CD4-positive, alpha-beta T cell treated with Interleukin-10 for 1 hour (primary cell): ENCODE data around the gene SFPQ.
"Not testable (repeated sequence)": the region's sequence is repeated elsewhere in the genome, so short reads cannot be mapped to it uniquely, and the experiment has no call there.

Source experiments
- DNase-seq: peaks from one replicate; pipeline ENCODE4 v3.0.0-alpha.2; 2020

SFPQ gene

GRCh38 chr1:35192853-35193664 lies at the start of gene SFPQ:
Gene SFPQ (minus strand): TSS chr1:35193145. CDS start chr1:35193049, 96 bp downstream.
- DNase-seq: peak; percentile 99

GRCh38 chr1:35236772-35237171 lies 43.8 kb upstream of the SFPQ start:
- not testable (repeated sequence) for DNase-seq

GRCh38 chr1:35231287-35231686 lies 38.3 kb upstream of the SFPQ start:
- DNase-seq: no peak

- no peak for DNase-seq
Observed at GRCh38 chr1:35229587-35230360, 36.8 kb upstream of the SFPQ start.

GRCh38 chr1:35226546-35226945 lies 33.6 kb upstream of the SFPQ start:
- no peak for DNase-seq

GRCh38 chr1:35223084-35223630 lies 30.2 kb upstream of the SFPQ start:
- DNase-seq: no peak

GRCh38 chr1:35222322-35223083 lies 29.6 kb upstream of the SFPQ start:
- no peak for DNase-seq

GRCh38 chr1:35220976-35221375 lies 28.0 kb upstream of the SFPQ start:
- DNase-seq: peak; percentile 22

- no peak for DNase-seq
Observed at GRCh38 chr1:35215346-35215745, 22.4 kb upstream of the SFPQ start.

GRCh38 chr1:35211120-35211414 lies 18.1 kb upstream of the SFPQ start:
- no peak for DNase-seq

GRCh38 chr1:35210321-35211119 lies 17.6 kb upstream of the SFPQ start:
- no peak for DNase-seq

- DNase-seq: no peak
Observed at GRCh38 chr1:35203295-35203694, 10.3 kb upstream of the SFPQ start.

GRCh38 chr1:35202048-35202719 lies 9.2 kb upstream of the SFPQ start:
- DNase-seq: peak; percentile 81

GRCh38 chr1:35201631-35202030 lies 8.7 kb upstream of the SFPQ start:
- DNase-seq: no peak

GRCh38 chr1:35192056-35192852 lies 691 bp downstream of the SFPQ start:
- peak; percentile 91 for DNase-seq

- DNase-seq: no peak
Observed at GRCh38 chr1:35191429-35192055, 1.4 kb downstream of the SFPQ start.

GRCh38 chr1:35190784-35191183 lies 2.2 kb downstream of the SFPQ start:
- DNase-seq: no peak

- DNase-seq: no peak
Observed at GRCh38 chr1:35188578-35189392, 4.2 kb downstream of the SFPQ start.

- no peak for DNase-seq
Observed at GRCh38 chr1:35187816-35188342, 5.1 kb downstream of the SFPQ start.
